ENCODE measurements around the gene MAML2. TPM values are rescaled to one million over a fixed set of nuclear protein-coding genes. Genes with fewer than 3 reads are reported as not detected.

MAML2 gene
- total and polyA plus RNA-seq, 4 donors = 3.8 to 41.8 (median 13.7) TPM

DNA sequence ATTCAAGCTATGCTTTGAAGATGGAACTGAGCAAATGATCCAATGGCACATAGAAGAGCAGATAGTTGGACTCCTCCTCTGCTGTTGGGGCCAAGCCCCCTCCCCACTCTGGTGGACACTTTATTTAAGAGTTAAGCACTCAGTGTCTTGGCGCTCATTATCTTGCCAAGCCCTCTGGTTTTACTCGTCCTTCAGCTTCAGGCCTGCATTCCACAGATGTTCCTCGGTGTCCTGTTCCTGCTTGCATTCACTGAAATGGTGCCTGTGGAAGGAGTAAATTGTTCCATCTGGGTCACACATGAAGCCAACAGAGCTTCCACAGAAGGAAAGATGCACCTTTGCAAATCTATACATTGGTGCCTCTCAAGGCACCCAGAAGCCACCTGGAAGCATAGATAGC is 26.1 kb downstream of the MAML2 start:
- H3K36me3 ChIP-seq (ENCODE audit: control insufficient read depth in 4 of 4, insufficient read depth in 4 of 4, low read length in 4 of 4) = peaks cover 0 to 5% (median under 1%) of the 10 kb centered on the region in 4 donors
- H3K9me3 ChIP-seq (ENCODE audit: control insufficient read depth in 4 of 4, insufficient read depth in 3 of 4, low read length in 3 of 4) = no peaks in the 10 kb centered on the region
- no peak overlapping the region for H3K4me3 ChIP-seq
- no peak overlapping the region for H3K9ac ChIP-seq (ENCODE audit: insufficient read depth in 1 of 2, low read length in 2 of 2)
- no peak for TF ChIP-seq CTCF (IDR thresholded peaks at IDR 0.05; ENCODE audit: control extremely low read depth, extremely low read depth)
- H3K27me3 ChIP-seq (ENCODE audit: control insufficient read depth in 3 of 3, insufficient read depth in 3 of 3, low read length in 2 of 3) = no peaks in the 10 kb centered on the region
- peak overlapping the region in 1 of 2 donors; percentile 30 for H3K27ac ChIP-seq (ENCODE audit: low read depth in 1 of 2, low read length in 1 of 2)
- WGBS, 2 donors = 73 to 84% methylated on average over 3 of the region's 3 CpGs
- H3K4me1 ChIP-seq (ENCODE audit: control insufficient read depth in 5 of 5, insufficient read depth in 5 of 5, low read length in 5 of 5) = peaks cover 11 to 57% (median 35%) of the 10 kb centered on the region in 5 donors
- DNase-seq (no peak), ATAC-seq (ENCODE audit: insufficient read depth, low FRiP score) (no peak)

GRCh38 chr11:96315476-96315875 is 27.5 kb downstream of the MAML2 start:
- ATAC-seq (ENCODE audit: insufficient read depth, low FRiP score) = no peak
- 84 to 96% methylated on average over 1 of the region's 1 CpG for WGBS, 2 donors
- Histone ChIP-seq H3K27me3 (ENCODE audit: control insufficient read depth in 3 of 3, insufficient read depth in 3 of 3, low read length in 2 of 3) (no peaks in the 10 kb centered on the region), H3K4me1 (ENCODE audit: control insufficient read depth in 5 of 5, insufficient read depth in 5 of 5, low read length in 5 of 5) (peaks cover 11 to 67% (median 48%) of the 10 kb centered on the region in 5 donors), H3K4me3 (no peak overlapping the region), H3K9ac (ENCODE audit: insufficient read depth in 1 of 2, low read length in 2 of 2) (no peak overlapping the region), H3K9me3 (ENCODE audit: control insufficient read depth in 4 of 4, insufficient read depth in 3 of 4, low read length in 3 of 4) (no peaks in the 10 kb centered on the region), H3K27ac (ENCODE audit: low read depth in 1 of 2, low read length in 1 of 2) (peak overlapping the region; percentile 16 to 46), H3K36me3 (ENCODE audit: control insufficient read depth in 4 of 4, insufficient read depth in 4 of 4, low read length in 4 of 4) (peaks cover 0 to 5% (median under 1%) of the 10 kb centered on the region in 4 donors)
- no peak for TF ChIP-seq CTCF (IDR thresholded peaks at IDR 0.05; ENCODE audit: control extremely low read depth, extremely low read depth)
- no peak for DNase-seq

DNA sequence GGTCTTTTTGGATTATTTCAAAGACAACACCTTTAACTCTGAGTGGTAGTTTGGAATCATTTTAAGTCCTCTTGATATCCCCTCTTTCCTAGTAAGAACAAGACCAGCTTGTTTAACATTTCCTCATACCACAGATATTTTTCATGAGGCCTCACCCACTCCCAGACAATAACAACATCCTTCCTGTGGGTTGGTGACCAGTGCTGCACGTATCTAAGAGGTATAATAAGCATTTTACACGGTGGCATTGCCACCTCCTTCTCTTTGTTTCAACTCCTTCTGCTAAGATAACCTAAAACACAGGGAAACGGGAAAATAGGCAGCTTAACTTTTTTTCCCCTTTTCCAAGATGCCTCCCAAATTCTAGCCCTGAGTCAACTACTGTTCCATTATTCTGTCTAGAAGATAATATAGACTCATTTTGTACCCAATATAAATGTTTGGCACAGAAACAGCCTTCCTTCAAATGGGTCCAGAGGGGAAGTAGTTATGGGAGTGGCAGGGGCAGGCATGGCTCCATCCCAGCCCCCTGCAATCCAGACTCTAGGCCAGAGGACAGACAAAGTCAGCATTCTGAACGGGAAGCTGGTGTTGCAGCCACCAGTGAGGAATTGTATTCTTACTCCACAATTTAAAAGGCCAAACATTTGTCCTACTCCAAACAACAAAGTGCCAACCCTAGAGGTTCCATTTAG is 28.5 kb downstream of the MAML2 start:
- H3K27ac ChIP-seq (ENCODE audit: low read depth in 1 of 2, low read length in 1 of 2) = peak overlapping the region; percentile 66 to 87
- H3K9ac ChIP-seq (ENCODE audit: insufficient read depth in 1 of 2, low read length in 2 of 2) = peak overlapping the region in 1 of 2 donors; percentile 19
- peak in 2 of 3 donors; percentile 51 to 64 for DNase-seq
- TF ChIP-seq CTCF (IDR thresholded peaks at IDR 0.05; ENCODE audit: control extremely low read depth, extremely low read depth) = no peak
- H3K36me3 ChIP-seq (ENCODE audit: control insufficient read depth in 4 of 4, insufficient read depth in 4 of 4, low read length in 4 of 4) = peaks cover 0 to 5% (median under 1%) of the 10 kb centered on the region in 4 donors
- 13 to 16% methylated on average over 4 of the region's 4 CpGs for WGBS, 2 donors
- H3K9me3 ChIP-seq (ENCODE audit: control insufficient read depth in 4 of 4, insufficient read depth in 3 of 4, low read length in 3 of 4) = no peaks in the 10 kb centered on the region
- peaks cover 11 to 77% (median 48%) of the 10 kb centered on the region in 5 donors for H3K4me1 ChIP-seq (ENCODE audit: control insufficient read depth in 5 of 5, insufficient read depth in 5 of 5, low read length in 5 of 5)
- no peaks in the 10 kb centered on the region for H3K27me3 ChIP-seq (ENCODE audit: control insufficient read depth in 3 of 3, insufficient read depth in 3 of 3, low read length in 2 of 3)
- no peak overlapping the region for H3K4me3 ChIP-seq
- peak; percentile 44 for ATAC-seq (ENCODE audit: insufficient read depth, low FRiP score)
